ENCODE data around the gene MCTP2.

MCTP2 gene

GRCh38 chr15:94196531-94196930, 34.8 kb upstream of the MCTP2 start:
- TF ChIP-seq CTCF (IDR thresholded peaks at IDR 0.05; ENCODE audit: low read depth, low read length, missing control alignments), result no peak

GRCh38 chr15:94198633-94199032, 32.7 kb upstream of the MCTP2 start:
- DNase-seq (ENCODE audit: extremely low read depth, low read depth), result no peak
- no peak overlapping the region for H3K4me3 ChIP-seq (replicated peaks; ENCODE audit: low read depth, low read length)
- no peak for TF ChIP-seq CTCF (IDR thresholded peaks at IDR 0.05; ENCODE audit: low read depth, low read length, missing control alignments)

More at GRCh38 chr15:94196531-94196930, 34.8 kb upstream of the MCTP2 start:
- DNase-seq (ENCODE audit: extremely low read depth, low read depth), result no peak
- H3K4me3 ChIP-seq (replicated peaks; ENCODE audit: low read depth, low read length), result no peak overlapping the region

GRCh38 chr15:94199725-94200124, 31.6 kb upstream of the MCTP2 start:
- no peak for DNase-seq (ENCODE audit: extremely low read depth, low read depth)
- TF ChIP-seq CTCF (IDR thresholded peaks at IDR 0.05; ENCODE audit: low read depth, low read length, missing control alignments), result no peak
- H3K4me3 ChIP-seq (replicated peaks; ENCODE audit: low read depth, low read length), result no peak overlapping the region

- H3K4me3 ChIP-seq (replicated peaks; ENCODE audit: low read depth, low read length), result no peak overlapping the region
- no peak for DNase-seq (ENCODE audit: extremely low read depth, low read depth)
- no peak for TF ChIP-seq CTCF (IDR thresholded peaks at IDR 0.05; ENCODE audit: low read depth, low read length, missing control alignments)
Measured at GRCh38 chr15:94203306-94203705, 28.1 kb upstream of the MCTP2 start.

- no peak for TF ChIP-seq CTCF (IDR thresholded peaks at IDR 0.05; ENCODE audit: low read depth, low read length, missing control alignments)
- H3K4me3 ChIP-seq (replicated peaks; ENCODE audit: low read depth, low read length), result no peak overlapping the region
- DNase-seq (ENCODE audit: extremely low read depth, low read depth), result peak; percentile 9
Measured at GRCh38 chr15:94205366-94205765, 26.0 kb upstream of the MCTP2 start.

GRCh38 chr15:94206463-94207167, 24.7 kb upstream of the MCTP2 start:
- peak; percentile 2 for DNase-seq (ENCODE audit: extremely low read depth, low read depth)

More at GRCh38 chr15:94206463-94207167, 24.7 kb upstream of the MCTP2 start:
- no peak for TF ChIP-seq CTCF (IDR thresholded peaks at IDR 0.05; ENCODE audit: low read depth, low read length, missing control alignments)
- H3K4me3 ChIP-seq (replicated peaks; ENCODE audit: low read depth, low read length), result no peak overlapping the region

Data from HFF-Myc (cell line).